GM12878 (cell line): ENCODE data around the gene UNC119.

Experiments used
- STAT3 ChIP-seq: IDR thresholded peaks from 2 replicates; pipeline ENCODE4 v1.6.1; 2011; ENCODE audit warnings: low read depth, low read length, improper control_type of control experiment
- TF ChIP-seq, protein P1 (sequence below): fragments of 450-650 bp; IDR thresholded peaks from 2 replicates; pipeline ENCODE4 v1.6.1; 2017; ENCODE audit warnings: mild to moderate bottlenecking, low read depth, inconsistent platforms; ENCODE audit not compliant: poor library complexity, severe bottlenecking
- TF ChIP-seq, protein P2 (sequence below): fragments of 450-650 bp; IDR thresholded peaks from 2 replicates; pipeline ENCODE4 v1.6.1; 2016; ENCODE audit warnings: mild to moderate bottlenecking, moderate library complexity, borderline replicate concordance

DNA sequence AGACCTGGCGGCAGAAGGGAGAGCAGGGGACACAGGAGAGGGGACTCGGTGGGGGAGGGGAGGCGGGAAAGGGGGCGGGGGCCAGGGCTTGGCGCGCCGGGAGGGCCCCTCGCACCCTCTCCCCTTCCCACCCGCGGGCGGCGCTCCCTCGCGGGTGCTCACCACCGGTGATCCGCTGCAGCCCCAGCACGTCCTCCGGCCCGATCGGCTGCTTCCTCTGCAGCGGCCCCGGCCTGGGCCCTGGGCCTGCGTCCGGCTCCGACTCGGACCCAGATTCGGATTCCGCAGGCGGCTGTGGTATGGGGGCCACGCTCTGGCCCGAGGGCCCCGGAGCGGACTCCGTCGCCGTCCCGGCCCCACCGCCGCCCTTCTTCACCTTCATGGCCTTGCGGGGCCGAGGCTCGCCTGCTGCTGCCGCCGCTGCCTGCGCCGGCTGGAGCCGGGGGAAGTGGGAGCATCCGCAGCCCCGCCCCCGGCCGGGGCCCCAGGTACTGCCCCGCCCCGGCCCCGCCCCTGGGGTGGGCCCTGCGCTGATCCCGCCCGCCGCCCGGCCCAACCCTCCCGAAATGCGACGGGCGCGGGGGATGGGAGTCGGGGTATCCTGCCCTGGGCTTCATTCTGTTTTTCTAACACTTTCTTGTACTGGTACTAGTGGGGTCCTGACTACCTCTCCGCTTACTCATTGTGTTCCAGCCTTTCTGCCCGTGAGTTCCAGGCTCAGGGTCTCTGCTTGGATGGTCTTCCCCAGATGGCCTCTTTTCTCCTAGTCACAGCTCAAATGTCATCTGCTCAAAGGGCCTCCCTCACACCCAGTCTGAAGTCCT lies at the start of gene UNC119:
- TF ChIP-seq, protein P1, sequence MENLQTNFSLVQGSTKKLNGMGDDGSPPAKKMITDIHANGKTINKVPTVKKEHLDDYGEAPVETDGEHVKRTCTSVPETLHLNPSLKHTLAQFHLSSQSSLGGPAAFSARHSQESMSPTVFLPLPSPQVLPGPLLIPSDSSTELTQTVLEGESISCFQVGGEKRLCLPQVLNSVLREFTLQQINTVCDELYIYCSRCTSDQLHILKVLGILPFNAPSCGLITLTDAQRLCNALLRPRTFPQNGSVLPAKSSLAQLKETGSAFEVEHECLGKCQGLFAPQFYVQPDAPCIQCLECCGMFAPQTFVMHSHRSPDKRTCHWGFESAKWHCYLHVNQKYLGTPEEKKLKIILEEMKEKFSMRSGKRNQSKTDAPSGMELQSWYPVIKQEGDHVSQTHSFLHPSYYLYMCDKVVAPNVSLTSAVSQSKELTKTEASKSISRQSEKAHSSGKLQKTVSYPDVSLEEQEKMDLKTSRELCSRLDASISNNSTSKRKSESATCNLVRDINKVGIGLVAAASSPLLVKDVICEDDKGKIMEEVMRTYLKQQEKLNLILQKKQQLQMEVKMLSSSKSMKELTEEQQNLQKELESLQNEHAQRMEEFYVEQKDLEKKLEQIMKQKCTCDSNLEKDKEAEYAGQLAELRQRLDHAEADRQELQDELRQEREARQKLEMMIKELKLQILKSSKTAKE = no peak
- TF ChIP-seq, protein P2, sequence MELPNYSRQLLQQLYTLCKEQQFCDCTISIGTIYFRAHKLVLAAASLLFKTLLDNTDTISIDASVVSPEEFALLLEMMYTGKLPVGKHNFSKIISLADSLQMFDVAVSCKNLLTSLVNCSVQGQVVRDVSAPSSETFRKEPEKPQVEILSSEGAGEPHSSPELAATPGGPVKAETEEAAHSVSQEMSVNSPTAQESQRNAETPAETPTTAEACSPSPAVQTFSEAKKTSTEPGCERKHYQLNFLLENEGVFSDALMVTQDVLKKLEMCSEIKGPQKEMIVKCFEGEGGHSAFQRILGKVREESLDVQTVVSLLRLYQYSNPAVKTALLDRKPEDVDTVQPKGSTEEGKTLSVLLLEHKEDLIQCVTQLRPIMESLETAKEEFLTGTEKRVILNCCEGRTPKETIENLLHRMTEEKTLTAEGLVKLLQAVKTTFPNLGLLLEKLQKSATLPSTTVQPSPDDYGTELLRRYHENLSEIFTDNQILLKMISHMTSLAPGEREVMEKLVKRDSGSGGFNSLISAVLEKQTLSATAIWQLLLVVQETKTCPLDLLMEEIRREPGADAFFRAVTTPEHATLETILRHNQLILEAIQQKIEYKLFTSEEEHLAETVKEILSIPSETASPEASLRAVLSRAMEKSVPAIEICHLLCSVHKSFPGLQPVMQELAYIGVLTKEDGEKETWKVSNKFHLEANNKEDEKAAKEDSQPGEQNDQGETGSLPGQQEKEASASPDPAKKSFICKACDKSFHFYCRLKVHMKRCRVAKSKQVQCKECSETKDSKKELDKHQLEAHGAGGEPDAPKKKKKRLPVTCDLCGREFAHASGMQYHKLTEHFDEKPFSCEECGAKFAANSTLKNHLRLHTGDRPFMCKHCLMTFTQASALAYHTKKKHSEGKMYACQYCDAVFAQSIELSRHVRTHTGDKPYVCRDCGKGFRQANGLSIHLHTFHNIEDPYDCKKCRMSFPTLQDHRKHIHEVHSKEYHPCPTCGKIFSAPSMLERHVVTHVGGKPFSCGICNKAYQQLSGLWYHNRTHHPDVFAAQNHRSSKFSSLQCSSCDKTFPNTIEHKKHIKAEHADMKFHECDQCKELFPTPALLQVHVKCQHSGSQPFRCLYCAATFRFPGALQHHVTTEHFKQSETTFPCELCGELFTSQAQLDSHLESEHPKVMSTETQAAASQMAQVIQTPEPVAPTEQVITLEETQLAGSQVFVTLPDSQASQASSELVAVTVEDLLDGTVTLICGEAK = no peak
- no peak for TF ChIP-seq STAT3
